ENCODE data around the gene EMSY. TPM values are rescaled to one million over a fixed set of nuclear protein-coding genes. Genes with fewer than 3 reads are reported as not detected.

The EMSY gene
- total and polyA plus RNA-seq, 9 of the 15 experiments (the other 6 are each of a cell fraction or from before 2014, with no cell fraction given) = 12.7 to 25.4 (median 17.9) TPM

DNA sequence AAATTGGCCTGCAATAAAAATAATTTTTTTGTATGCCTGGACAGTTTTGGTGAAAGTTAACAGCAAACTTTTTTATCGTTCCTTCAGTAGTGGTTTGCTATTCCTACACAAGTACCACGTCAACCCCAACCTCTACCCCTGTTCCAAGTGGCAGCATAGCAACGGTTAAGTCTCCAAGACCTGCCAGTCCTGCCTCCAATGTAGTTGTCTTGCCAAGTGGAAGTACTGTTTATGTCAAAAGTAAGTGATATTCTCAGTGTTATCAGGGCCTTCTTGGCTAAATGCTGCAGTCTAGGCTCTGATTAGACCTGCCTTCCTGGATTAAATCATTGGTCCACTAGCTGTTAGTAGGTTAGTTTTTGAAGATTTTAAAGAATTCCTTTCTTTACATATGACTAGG is 15.0 kb downstream of the EMSY start:
- ATAC-seq (no peak), FAIRE-seq (no peak), DNase-seq (ENCODE audit: extremely low read depth in 1 of 4, low spot score in 3 of 4) (no peak)
- Histone ChIP-seq H3K27me3 (ENCODE audit: control insufficient read depth in 2 of 2, insufficient read depth in 2 of 2, low read length in 2 of 2) (no peaks in the 10 kb centered on the region), H3K79me2 (ENCODE audit: control insufficient read depth, insufficient read depth, low read length) (no peaks in the 10 kb centered on the region), H3K27ac (ENCODE audit: extremely low read depth, low read depth, low read length) (no peak overlapping the region), H3K4me2 (ENCODE audit: insufficient read depth, low read length) (no peak overlapping the region), H3K9me3 (replicated peaks; ENCODE audit: control insufficient read depth, insufficient read depth, low read depth, low read length) (no peaks in the 10 kb centered on the region), H3K4me3 (no peak overlapping the region), H4K20me1 (replicated peaks; ENCODE audit: control insufficient read depth, insufficient read depth, low read length) (no peaks in the 10 kb centered on the region), H3K9ac (ENCODE audit: insufficient read depth in 1 of 2, low read depth in 2 of 2, low read length in 2 of 2) (no peak overlapping the region), H2AFZ (ENCODE audit: low read depth, low read length) (no peak overlapping the region), H3K4me1 (replicated peaks in 1 of 2; ENCODE audit: control insufficient read depth in 2 of 2, insufficient read depth in 2 of 2, low read length in 2 of 2) (no peaks in the 10 kb centered on the region), H3K9me1 (ENCODE audit: control insufficient read depth, insufficient read depth, low read length) (no peaks in the 10 kb centered on the region), H3K36me3 (ENCODE audit: control insufficient read depth, insufficient read depth, low read length) (peaks cover 64% of the 10 kb centered on the region)
- intact Hi-C loops (cut with micrococcal nuclease) = no loop called here
- BruUV-seq (replicated peaks) = no TSS peak
- in situ Hi-C loops (cut with MboI) = no loop called here
- CTCF ChIA-PET (ENCODE audit: low intra/inter-chr PET ratio) = no interaction called here
- POLR2A ChIA-PET = no interaction called here
- 90% methylated on average over 3 of the region's 3 CpGs for WGBS (ENCODE audit: insufficient coverage, low coverage, missing lambda C conversion rate)
- TF ChIP-seq KAT7 (CRISPR knock-in tag; IDR thresholded peaks at IDR 0.05; ENCODE audit: borderline replicate concordance) (no peak), HDAC2 (IDR thresholded peaks at IDR 0.05) (no peak), THAP12 (CRISPR knock-in tag; IDR thresholded peaks at IDR 0.05) (no peak), ZNF431 (CRISPR knock-in tag; IDR thresholded peaks at IDR 0.05) (no peak), NKRF (IDR thresholded peaks at IDR 0.05; ENCODE audit: borderline replicate concordance) (no peak)

Data from K562 (cell line).